AG09309 (cell line): ENCODE measurements around the gene SMCO2.

Experiments
- DNase-seq: peaks from one replicate; pipeline ENCODE4 v3.0.0-alpha.2; 2010; ENCODE audit warnings: low read depth
- H3K4me3 ChIP-seq: 2 replicates; pipeline ENCODE4 v1.5.1; 2011; ENCODE audit warnings: mild to moderate bottlenecking, low read depth, low read length, moderate library complexity; ENCODE audit not compliant: control insufficient read depth
- TF ChIP-seq, protein P1 (sequence below): IDR thresholded peaks from 2 replicates; pipeline ENCODE4 v1.5.1; 2011; ENCODE audit warnings: mild to moderate bottlenecking, low read depth, low read length, inconsistent platforms; ENCODE audit not compliant: insufficient read depth, control insufficient read depth; ENCODE audit errors: missing control alignments

Gene SMCO2

DNA sequence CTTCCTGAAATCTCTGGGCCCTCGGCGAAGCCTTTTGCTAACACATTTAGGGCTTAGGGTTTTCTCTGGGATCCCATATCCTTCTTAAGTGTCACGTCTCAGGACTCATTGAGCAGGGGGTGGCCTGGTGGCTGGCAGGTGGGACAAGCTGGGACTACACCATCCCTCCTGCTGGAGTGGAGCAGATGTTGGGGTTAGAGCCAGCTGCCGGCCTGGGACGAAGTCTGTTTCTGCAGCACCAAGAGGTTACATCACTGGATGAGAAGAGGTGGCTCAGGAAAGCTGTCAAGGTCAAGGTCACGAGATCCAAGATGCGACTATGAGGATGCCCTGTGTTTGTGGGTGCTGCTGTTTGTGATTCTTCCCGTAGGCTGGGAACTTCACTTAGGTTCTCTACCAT, 16.3 kb downstream of the SMCO2 start:
- TF ChIP-seq, protein P1, sequence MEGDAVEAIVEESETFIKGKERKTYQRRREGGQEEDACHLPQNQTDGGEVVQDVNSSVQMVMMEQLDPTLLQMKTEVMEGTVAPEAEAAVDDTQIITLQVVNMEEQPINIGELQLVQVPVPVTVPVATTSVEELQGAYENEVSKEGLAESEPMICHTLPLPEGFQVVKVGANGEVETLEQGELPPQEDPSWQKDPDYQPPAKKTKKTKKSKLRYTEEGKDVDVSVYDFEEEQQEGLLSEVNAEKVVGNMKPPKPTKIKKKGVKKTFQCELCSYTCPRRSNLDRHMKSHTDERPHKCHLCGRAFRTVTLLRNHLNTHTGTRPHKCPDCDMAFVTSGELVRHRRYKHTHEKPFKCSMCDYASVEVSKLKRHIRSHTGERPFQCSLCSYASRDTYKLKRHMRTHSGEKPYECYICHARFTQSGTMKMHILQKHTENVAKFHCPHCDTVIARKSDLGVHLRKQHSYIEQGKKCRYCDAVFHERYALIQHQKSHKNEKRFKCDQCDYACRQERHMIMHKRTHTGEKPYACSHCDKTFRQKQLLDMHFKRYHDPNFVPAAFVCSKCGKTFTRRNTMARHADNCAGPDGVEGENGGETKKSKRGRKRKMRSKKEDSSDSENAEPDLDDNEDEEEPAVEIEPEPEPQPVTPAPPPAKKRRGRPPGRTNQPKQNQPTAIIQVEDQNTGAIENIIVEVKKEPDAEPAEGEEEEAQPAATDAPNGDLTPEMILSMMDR: no peak
- no peak for DNase-seq
- H3K4me3 ChIP-seq: no peak overlapping the region

- no peak for DNase-seq
- TF ChIP-seq, protein P1: no peak
- no peak overlapping the region for H3K4me3 ChIP-seq
Observed at GRCh38 chr12:27463511-27464219, 17.1 kb downstream of the SMCO2 start.

DNA sequence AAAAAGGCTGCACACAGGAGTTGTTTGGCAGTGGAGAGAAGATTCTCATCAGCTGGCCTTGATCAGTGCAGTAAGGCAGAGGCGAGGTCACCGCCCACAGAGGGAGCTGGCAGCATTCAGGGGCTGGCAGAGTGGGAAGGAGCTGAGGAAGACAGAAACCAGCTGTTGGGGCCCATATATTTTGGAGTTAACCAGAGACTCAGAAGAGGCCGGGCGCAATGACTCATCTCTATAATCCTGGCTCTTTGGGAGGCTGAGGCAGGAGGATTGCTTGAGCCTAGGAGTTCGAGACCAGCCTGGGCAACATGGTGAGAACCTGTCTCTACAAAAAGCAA, 17.7 kb downstream of the SMCO2 start:
- peak; percentile 37 for DNase-seq
- H3K4me3 ChIP-seq: no peak overlapping the region
- TF ChIP-seq, protein P1: no peak

DNA sequence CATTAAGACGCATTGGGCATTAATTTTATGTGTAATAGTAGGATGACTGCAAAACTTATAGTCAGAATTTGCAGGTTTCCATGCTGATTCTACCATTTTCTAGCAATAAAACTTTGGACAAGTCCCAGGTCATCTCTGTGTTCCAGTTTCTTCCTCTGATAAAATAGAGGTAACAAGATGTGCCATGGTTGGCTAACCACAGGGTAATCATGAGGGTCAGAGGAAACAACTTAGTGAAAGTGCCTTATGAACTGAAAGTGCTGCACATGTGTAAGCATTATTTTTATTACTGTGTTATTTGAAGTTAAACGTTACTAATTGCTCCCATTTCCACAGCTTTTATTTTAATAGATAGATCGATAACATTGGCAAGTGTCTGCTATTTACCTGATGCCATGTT, 21.1 kb downstream of the SMCO2 start:
- DNase-seq: no peak
- TF ChIP-seq, protein P1: no peak
- H3K4me3 ChIP-seq: no peak overlapping the region

DNA sequence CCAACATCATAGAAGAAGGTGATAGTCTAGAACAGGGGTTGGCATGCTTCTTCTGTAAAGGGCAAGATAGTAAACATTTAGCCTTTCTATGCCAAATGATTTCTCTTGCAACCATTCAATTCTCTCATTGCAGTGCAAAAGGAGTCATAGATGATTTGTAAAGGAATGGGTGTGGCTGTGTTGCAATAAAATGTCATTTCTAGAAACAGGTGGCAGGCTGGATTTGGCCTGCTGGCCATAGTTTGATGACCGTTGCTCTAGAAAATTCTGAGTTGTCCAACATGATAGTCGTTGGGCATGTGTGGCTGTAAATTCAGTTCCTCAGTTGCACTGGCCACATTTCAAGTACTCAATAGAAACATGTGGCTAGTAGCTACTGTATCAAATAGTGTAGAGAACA, 21.7 kb downstream of the SMCO2 start:
- DNase-seq: no peak
- H3K4me3 ChIP-seq: no peak overlapping the region
- TF ChIP-seq, protein P1: no peak

- no peak overlapping the region for H3K4me3 ChIP-seq
- DNase-seq: no peak
- TF ChIP-seq, protein P1: no peak
Observed at GRCh38 chr12:27469176-27469736, 22.7 kb downstream of the SMCO2 start.
